HG03354 (cell line): ENCODE results near the gene CDK14.

ENCODE experiments used
- ATAC-seq: cut with Tn5 transposase; IDR thresholded peaks from one replicate; pipeline ENCODE4 v1.9.1; 2021; ENCODE audit warnings: mild to moderate bottlenecking; ENCODE audit not compliant: unreplicated experiment, poor library complexity, severe bottlenecking

Gene CDK14

DNA sequence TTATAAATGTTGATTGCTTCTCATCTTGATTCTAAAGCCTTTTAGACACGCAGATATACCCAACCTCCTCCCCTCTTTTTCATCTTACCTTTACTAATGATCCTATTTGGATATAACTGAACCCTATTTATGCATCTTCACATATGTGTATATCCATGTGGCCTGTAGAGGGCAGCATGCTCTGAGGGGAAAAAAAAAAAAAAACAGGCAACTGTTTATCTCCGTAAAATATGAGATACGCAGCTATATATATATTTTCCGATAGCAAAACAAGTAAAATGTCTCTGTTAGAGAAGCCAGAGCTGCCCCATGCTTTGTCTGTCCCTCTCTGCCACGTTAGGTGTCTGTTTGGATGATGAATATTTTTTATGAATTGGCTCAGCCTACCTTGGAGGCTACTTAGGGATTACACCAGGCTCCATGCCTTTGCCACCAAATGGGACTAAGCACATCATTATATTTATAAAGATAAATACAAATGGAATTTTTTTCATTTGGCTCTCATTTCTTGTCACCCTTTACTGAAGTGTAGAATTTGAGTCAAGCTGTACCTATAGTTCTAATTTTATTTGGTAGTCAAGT lies 493.4 kb downstream of the CDK14 start:
- ATAC-seq: peak; percentile 92

DNA sequence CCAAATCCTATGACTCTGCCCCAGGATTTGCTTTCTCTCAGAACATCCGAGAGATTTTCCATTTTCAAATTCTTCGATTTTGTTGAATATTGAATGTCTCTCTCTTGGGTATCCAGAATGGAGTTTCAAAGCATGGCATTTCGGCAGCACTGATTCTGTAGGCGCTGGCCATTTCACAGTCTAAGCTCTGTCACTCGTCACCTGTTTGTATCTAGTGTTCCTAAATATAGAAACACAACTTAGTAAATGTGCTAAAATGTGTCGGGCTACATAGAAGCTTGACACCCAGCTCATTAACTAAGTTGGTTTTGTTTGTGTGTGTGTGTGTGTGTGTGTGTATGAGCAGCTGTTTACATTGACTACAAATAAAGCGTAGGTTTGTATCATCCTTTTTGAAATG lies 494.6 kb downstream of the CDK14 start:
- ATAC-seq: no peak

DNA sequence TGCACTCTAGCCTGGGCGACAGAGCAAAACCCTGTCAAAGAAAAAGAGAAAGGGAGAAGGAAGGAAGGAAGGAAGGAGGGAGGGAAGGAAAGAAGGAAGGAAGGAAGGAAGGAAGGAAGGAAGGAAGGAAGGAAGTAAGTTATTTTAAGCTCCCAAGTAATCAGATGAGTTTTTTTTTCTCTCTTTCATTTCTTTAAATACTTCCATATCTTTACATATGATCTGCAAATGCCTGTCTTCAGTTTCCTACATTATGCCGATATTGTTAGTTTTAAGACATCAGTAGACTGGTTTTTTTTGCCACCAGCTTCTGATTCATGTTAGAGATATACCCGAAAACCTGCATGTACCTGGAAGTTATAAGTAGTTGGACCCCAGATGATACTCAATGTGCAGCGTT lies 495.5 kb downstream of the CDK14 start:
- no peak for ATAC-seq

DNA sequence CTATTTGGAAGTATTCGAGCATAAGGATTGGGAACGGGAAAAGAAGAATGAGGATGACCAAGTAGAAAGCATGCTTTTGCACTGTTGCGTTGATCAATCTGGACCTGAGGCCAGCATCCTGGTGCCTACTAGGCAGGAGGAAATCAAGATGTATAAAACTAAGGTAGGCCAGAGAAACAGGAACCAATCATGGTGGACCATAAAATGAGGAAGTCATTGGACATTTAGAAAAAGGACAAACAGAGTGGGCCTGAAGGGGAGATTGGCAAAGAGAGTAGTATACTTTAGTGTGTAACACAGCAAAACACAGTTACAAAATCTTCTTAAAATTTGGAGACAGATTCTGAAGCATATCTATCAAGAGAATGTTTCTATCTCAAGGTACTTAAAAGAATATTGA lies 497.1 kb downstream of the CDK14 start:
- ATAC-seq: no peak

DNA sequence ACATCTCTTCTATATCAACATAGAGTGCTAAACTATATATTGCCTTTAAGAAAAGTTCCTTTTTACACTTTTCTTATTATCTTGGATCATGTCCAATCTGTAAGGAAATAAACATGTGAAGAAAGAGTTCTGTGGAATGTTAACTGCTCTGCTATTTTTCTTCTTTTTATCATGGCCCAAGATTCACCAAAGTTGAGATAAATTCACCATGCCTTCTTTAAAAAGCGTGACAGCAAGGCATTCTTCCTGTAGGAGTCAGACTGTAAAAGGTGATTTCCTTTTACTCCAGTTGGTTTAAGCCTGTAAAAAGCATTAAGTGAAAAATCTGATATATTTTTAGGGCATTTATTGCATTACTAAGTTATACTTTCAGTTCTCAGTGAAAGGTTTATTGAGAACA lies 502.4 kb downstream of the CDK14 start:
- ATAC-seq: no peak

DNA sequence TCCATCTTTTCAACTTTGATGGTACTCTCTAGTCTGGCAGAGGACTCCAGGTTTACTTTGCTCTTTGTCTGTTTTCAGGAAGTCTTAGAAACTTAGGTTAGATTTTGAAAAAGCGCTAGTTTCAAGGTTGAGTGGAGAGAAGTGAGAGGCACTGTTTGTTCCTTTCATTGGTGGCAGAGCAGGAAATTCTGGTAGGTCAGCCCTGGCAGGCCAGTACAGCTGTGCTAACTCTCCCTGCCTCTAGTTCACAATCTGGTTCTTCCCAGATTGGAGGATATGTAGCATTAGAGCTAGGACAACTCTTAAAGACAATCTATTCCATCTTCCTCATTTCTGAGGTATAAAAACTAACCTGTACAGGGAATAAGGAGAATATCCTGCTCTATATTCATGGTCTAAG lies 507.2 kb downstream of the CDK14 start:
- no peak for ATAC-seq

DNA sequence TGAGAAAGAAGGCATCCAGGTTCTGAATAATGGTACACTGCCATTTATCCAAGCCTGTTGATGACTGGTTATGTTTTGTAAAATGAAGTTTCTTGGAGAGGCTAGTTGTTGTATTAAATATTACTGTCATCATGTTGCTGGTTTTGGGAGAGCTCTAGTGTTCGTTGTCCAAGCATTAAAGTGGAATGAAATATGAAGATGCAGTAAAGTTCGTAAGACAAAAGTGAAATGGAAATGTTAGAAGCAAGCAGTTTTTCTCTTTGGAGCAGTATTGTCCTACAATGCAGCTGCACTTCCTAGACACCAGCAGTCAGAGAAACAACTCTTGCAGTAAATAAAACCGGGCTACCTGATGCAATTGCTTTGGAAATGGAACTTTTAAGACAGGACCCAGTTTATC lies 511.3 kb downstream of the CDK14 start:
- no peak for ATAC-seq

DNA sequence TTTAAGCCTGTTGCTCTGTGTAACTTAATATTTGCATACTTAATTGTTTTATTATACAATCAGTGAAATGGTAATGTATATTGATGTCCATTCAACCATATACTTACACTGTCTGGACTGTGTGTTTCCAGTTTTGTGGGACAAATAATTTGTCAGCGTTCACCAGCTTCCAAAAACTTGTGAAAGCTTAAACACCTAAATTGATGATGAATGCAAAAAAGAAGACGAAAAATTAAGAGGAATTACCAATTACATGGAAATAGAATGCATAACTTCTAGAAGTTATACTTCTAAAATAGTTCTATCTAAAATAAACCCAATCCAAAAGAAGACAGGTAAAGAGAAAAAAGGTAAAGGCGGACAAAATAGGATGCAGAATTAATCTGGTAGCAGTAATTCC lies 513.1 kb downstream of the CDK14 start:
- ATAC-seq: no peak

DNA sequence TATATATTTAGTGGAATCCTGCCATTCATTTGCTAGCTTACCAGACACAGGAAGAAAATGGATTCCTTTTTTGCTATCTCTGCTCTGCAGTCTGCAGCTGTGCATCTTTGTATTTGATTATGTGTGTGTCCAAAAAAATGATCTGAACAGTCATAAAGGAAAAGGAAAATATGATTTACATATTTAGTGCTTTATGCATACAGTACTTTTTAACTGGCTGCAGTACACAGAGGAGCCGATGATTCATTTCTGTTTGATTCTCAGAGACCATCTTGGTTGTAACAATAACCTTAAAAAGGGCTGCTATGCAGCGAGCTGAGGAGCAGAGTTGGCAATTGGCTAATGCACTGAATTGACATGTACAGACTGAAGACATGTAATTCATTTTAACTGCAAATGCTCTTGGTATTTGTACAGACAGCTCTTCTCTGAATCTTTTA lies 516.8 kb downstream of the CDK14 start:
- peak; percentile 47 for ATAC-seq

DNA sequence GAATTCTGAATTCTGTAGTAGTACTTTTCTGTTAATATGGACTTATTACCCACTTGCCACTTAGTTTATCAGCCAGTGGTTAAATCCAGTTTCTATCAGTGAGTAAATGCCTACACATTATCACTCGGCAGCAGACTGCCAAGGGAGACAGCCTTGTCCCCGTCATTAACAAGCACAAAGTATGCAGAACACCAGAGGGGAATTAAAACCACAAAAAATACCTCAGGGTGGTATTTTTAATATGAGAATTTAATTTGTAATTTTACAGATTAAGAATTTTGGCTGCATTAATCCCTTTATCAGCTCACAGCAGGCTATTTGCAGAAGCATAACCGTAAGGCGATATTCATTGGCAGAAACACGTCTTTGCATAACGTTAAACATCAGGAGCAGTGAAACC lies 518.1 kb downstream of the CDK14 start:
- ATAC-seq: no peak

DNA sequence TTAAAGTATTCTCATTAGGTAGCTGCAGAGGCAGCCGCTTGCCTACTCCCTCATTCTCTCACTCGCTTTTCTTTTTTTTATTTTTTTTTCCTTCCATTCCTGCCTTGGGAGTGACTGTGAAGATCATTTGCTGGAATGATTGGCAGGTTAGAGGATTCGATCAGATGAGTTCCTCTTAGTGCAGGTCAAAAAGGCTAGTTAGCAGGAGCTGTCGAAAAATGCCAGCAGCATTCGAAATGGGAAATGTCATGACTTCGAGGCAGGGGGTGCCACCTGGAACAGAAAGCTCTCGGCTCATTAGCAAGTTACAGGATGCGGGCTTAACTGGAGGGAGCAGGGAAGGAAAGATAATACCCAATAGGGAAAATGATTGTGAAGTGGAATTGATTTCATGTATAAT lies 530.6 kb downstream of the CDK14 start:
- ATAC-seq: no peak

DNA sequence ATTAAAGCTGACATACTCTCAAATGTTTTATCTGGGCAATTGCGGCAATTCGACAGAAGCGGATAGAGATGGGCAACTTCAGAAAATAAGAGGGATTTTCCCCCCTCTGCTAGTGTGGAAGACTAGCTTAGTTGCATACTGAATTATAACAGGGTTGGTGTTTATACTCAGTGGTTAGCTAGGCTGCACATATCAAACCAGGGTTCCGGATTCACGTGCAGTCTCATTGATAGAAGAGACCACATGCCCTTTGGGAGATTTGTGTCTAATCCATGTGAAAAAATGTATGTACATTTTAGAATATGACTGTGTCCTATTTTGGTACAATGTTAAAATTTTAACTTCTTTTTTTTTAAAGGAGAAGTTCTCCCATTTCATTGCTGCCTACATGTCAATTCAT lies 531.2 kb downstream of the CDK14 start:
- ATAC-seq: no peak

DNA sequence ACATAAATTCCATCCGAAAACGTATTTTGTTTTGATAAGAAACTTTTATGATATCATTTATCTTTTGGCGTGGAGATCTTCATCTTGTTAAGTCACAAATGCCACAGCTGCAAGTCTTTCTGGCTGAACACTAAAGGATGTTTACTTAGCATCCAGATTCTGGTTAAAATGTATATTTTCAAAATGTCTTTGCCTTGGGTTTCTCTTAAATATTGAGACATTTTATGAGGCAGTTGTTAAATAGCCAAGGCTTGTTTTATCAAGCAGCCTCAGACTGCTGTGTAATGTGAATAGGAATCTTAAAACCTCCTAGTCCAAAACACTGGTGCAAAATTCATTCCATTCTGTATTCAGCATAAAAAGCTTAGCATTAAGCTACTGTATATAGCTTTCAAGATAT lies 531.8 kb downstream of the CDK14 start:
- no peak for ATAC-seq

DNA sequence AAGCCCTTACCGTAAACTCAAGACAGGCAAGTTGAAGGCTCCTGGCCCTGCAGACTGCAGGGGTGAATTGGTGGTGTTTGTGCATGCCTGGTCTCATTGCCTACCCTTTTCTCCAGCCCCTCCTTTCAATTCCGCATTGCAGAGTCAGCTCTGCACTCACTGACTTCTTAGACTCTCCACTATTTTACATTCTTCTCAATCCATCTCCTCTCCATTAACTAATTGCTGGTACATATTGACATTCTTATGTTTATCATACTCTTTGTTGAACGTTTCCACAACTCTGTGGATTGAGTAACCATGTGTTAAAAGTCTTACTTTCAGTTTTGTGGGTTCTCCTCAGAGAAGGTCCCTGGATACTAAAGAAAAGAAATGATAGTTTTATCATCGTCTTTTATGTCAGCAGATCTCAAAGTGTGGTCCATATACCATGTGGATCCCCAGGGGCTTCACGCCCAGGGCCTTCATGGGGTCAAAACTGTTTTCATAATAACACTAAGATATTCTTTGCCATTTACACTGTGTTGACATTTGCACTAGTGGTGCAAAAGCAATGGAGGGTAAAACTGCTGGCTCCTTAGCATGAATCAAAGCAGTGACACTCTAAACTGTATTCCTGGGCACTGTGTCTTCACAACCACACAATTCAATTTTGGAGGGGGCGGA lies 532.7 kb downstream of the CDK14 start:
- no peak for ATAC-seq

DNA sequence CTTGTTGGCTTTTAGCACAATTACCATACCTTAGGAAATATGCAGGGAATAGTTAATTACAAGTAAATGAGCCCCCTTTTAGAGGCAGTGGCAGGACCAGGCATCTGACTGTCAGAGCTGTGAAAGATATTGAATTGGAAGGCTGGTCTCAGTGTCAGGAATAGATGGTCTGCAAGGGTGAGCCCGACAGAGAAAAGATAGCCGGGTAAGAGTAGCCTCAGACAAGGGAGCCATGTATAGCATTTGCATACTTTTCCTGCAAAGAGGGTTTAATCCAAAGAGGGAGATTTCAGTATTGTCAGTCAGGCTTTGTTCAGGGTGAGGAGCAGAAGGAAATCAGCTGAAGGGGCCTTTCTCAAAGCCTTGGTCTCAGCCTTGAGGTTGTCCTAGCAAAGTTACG lies 539.2 kb downstream of the CDK14 start:
- no peak for ATAC-seq

DNA sequence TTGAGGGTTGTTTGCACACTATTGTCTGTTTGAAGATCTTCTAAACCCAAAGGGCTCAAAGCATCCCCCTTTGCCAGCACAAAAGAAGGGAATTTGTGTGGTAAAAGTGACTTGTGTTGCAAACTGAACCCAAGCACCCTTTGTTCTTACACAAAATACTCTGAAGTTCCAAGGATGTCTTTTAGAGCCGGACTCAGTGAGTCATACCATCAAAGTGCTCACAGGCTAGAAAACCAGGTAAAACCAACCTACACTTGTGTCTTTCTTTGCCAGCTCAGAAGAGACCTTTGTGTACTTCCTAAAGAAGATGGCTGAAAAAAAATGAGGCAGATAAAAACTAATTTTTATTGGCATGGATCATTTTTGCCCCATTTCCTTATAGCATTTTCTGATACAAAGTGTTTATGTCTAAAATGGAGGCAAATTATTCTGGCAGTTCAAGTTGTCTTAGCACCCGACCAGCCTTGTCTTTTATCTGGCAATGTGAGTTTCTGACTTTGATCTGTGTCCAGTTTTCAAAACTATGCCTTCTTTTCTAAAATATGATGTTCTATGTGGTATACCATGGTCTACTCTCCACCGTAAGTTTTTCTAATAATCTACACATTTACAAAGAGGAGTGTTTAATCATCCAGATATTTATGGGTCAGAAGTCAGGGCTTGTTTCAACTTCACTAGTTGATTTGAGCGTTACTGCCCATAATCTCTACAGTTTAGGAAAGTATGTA lies 539.7 kb downstream of the CDK14 start:
- ATAC-seq: no peak

DNA sequence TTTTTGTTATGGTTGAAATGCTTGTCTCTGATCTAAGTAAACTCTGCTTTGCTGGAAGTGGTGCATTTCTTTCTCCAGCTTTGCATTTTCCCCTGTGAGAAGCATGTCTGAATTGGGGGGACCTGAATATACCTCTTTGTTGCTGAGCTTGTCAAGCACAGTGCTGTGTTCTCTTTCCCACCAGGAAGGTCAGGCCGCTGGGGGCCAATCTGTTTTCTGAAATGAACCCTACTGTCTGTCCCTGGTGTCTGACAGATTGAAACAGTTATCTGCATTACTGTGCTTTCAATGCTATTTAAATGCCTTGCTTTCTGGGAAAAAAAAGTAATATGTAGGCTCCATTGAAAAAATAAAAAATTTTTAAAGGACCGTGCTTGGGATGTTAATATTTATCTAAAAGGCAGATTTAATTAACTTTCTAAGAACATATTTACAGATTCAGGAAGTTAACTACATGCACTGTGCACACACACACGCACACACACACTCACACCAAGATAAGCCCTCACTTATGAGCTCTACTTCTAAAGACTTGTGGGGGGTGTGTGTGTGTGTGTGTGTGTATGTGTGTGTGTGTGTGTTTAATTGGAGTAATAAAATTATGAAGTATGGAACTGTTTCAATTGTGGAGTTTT lies 541.1 kb downstream of the CDK14 start:
- ATAC-seq: peak; percentile 66

DNA sequence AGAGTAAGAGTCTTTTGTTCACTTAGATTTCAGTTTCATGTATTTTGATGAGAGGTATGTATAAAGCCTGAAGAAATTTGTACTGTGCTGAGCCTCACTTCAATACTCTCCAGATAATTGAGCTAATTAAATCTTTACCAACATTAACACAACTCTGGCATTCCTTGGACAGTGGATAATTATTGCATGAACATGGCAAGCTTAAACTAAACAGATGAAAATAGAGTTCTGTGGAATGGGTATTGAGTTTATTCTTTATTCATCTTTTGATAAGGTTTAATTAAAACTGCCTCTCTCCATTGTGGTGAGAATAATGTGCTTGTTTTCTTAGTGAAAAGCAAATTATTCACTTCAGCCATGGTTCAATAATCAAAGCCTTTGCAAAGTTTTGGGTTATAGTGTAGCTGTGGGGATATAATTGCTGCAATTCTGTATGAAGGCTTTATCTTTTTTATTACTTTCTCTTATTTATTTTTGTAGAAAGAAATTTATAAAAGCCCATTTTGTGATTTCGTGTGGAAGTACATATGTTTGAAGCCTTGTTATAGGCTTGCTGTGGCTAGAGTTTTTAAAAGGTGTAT lies 541.8 kb downstream of the CDK14 start:
- peak; percentile 20 for ATAC-seq

DNA sequence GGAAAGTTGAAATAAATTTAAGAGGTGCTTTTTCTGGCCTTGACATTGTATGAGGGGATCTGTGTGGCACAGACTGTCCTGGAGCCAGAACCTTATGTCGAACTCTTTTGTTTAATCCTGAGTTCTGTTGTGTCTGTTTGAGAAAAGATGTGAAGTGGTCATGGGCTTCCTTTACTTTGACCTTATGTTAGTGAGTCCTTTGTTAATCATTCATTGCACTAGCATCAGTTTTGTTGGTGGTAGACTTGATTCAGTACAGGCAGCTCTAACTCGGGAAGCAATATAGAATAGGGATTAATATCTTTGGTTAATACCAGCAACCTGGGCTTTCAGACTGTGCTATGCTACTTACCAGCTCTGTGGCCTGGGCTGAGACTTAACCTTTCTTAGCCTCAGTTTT lies 544.2 kb downstream of the CDK14 start:
- ATAC-seq: no peak

DNA sequence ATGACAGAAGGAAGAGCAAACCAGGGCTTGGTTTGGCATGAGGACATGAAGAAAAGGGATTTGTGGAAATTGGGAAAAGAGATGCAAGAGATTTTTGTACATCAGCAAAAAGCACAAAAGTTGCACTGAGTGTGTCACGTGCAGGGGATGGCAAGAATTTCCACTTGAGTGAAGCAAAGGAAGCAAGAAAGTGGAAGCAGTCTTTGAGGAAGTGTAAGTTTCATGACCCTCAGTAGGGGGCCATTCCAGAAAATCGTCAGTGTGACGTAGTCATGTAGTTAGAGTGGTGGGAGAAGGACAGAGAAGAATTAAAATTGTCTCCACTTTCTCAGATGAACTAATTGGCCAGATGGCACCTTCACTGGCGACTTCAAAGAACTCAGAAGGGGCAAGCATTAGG lies 544.9 kb downstream of the CDK14 start:
- ATAC-seq: no peak
